Choroid plexus epithelial cell (primary cell): ENCODE measurements around the gene POU3F3.

Source experiments
- DNase-seq: peaks from one replicate; pipeline ENCODE4 v3.0.0-alpha.2; 2010; ENCODE audit warnings: low read depth
- H3K4me3 ChIP-seq: 2 replicates; pipeline ENCODE4 v1.5.1; 2011; ENCODE audit warnings: low read depth, mild to moderate bottlenecking, control low read depth, low read length, moderate library complexity
- CTCF ChIP-seq: conservative IDR thresholded peaks from 2 replicates; pipeline ENCODE4 v1.5.1; 2011; ENCODE audit warnings: low read depth, mild to moderate bottlenecking, control low read depth, inconsistent platforms, low read length, moderate library complexity

The POU3F3 gene

GRCh38 chr2:104863146-104863467 lies 9.2 kb downstream of the POU3F3 start:
- no peak for TF ChIP-seq CTCF
- no peak overlapping the region for H3K4me3 ChIP-seq
- no peak for DNase-seq

GRCh38 chr2:104863468-104864279 lies 9.8 kb downstream of the POU3F3 start:
- TF ChIP-seq CTCF: no peak
- no peak overlapping the region for H3K4me3 ChIP-seq
- DNase-seq: no peak

GRCh38 chr2:104864280-104865095 lies 10.6 kb downstream of the POU3F3 start:
- no peak for DNase-seq
- no peak overlapping the region for H3K4me3 ChIP-seq
- TF ChIP-seq CTCF: no peak

- no peak for TF ChIP-seq CTCF
- no peak overlapping the region for H3K4me3 ChIP-seq
- DNase-seq: no peak
Observed at GRCh38 chr2:104865096-104865470, 11.2 kb downstream of the POU3F3 start.

- no peak for DNase-seq
- no peak overlapping the region for H3K4me3 ChIP-seq
- TF ChIP-seq CTCF: no peak
Observed at GRCh38 chr2:104866122-104866864, 12.4 kb downstream of the POU3F3 start.

GRCh38 chr2:104866883-104867812 lies 13.2 kb downstream of the POU3F3 start:
- H3K4me3 ChIP-seq: no peak overlapping the region
- DNase-seq: no peak
- TF ChIP-seq CTCF: no peak
